HEK293T (cell line): Measurements from ENCODE around the gene GRAP2.

Experiments
- CTCF ChIA-PET: fragments of 350-600 bp; formaldehyde crosslinking; extraction: SDS; loops from one replicate; lab custom pipeline; 2021; ENCODE audit warnings: antibody characterized with exemption, inconsistent platforms; lab: Yijun Ruan, JAX
- POLR2A ChIA-PET: fragments of 350-600 bp; formaldehyde crosslinking; extraction: SDS; loops from one replicate; lab custom pipeline; 2020; ENCODE audit warnings: antibody characterized with exemption, inconsistent platforms; lab: Yijun Ruan, JAX
- DNase-seq: peaks from one replicate; pipeline ENCODE4 v3.0.0; 2012; ENCODE audit warnings: mixed read lengths; ENCODE audit errors: extremely low spot score
- ARNT ChIP-seq: fragments of 450-650 bp; IDR thresholded peaks from 2 replicates; pipeline ENCODE4 v1.6.1; 2017; ENCODE audit warnings: mild to moderate bottlenecking
- BHLHE40 ChIP-seq: fragments of 450-650 bp; IDR thresholded peaks from 2 replicates; pipeline ENCODE4 v1.6.1; 2016; ENCODE audit warnings: mild to moderate bottlenecking, moderate library complexity, borderline replicate concordance
- CTBP1 ChIP-seq: fragments of 450-650 bp; IDR thresholded peaks from 2 replicates; pipeline ENCODE4 v1.6.1; 2016; ENCODE audit warnings: borderline replicate concordance
- ELF4 ChIP-seq: fragments of 450-650 bp; IDR thresholded peaks from 2 replicates; pipeline ENCODE4 v1.6.1; 2017; ENCODE audit warnings: antibody characterized with exemption
- FOXA1 ChIP-seq: fragments of 450-650 bp; IDR thresholded peaks from 2 replicates; pipeline ENCODE4 v1.6.1; 2016; ENCODE audit warnings: mild to moderate bottlenecking
- FOXK2 ChIP-seq: fragments of 450-650 bp; IDR thresholded peaks from 2 replicates; pipeline ENCODE4 v1.6.1; 2016; ENCODE audit warnings: mild to moderate bottlenecking
- FOXM1 ChIP-seq: fragments of 450-650 bp; IDR thresholded peaks from 2 replicates; pipeline ENCODE4 v1.6.1; 2017; ENCODE audit warnings: mild to moderate bottlenecking, borderline replicate concordance
- HDGF ChIP-seq: fragments of 450-650 bp; IDR thresholded peaks from 2 replicates; pipeline ENCODE4 v1.6.1; 2017; ENCODE audit warnings: antibody characterized with exemption, borderline replicate concordance
- L3MBTL2 ChIP-seq: fragments of 450-650 bp; conservative IDR thresholded peaks from 2 replicates; pipeline ENCODE4 v1.6.1; 2016; ENCODE audit warnings: mild to moderate bottlenecking
- LEF1 ChIP-seq: fragments of 450-650 bp; IDR thresholded peaks from 2 replicates; pipeline ENCODE4 v1.6.1; 2017; ENCODE audit warnings: mild to moderate bottlenecking, borderline replicate concordance
- NFRKB ChIP-seq: fragments of 450-650 bp; IDR thresholded peaks from 2 replicates; pipeline ENCODE4 v1.6.1; 2016; ENCODE audit warnings: mild to moderate bottlenecking, moderate library complexity
- SP1 ChIP-seq: fragments of 450-650 bp; IDR thresholded peaks from 2 replicates; pipeline ENCODE4 v1.6.1; 2017
- SUZ12 ChIP-seq: fragments of 450-650 bp; IDR thresholded peaks from 2 replicates; pipeline ENCODE4 v1.6.1; 2016; ENCODE audit warnings: mild to moderate bottlenecking
- TARDBP ChIP-seq: fragments of 450-650 bp; IDR thresholded peaks from 2 replicates; pipeline ENCODE4 v1.6.1; 2016
- ZNF384 ChIP-seq: fragments of 450-650 bp; IDR thresholded peaks from 2 replicates; pipeline ENCODE4 v1.6.1; 2016
- TF ChIP-seq, protein P1 (sequence below): fragments of 450-650 bp; IDR thresholded peaks from 2 replicates; pipeline ENCODE4 v1.6.1; 2016

GRAP2 gene

DNA sequence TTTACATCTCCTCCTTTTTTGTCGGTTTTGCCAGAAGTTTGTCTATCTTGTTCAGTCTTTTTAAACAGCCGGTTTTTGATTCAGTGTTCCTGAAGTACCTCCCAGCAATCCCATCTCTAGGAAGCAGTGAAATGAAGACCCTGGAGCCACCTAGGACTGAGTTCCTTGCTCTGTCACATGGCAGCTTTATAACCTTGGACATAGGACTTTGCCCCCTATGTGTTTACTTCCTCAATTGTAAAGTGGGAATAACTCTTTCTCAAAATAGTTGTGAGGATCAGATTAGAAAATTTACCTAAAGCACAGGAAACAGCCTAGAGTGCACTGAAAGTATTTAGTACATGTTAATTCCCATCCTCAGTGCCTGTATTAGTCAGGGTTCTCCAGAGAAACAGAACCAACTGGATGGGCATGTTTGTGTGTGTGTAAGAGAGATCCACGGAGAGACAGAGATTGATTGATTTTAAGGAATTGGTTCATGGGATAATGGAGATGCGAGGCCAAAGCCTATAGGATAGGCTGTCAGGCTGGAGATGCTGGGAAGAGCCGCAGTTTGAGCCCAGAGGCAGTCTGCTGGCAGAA, 113.9 kb downstream of the GRAP2 start:
- TF ChIP-seq CTBP1, result no peak
- TF ChIP-seq FOXK2, result no peak
- TF ChIP-seq ELF4, result no peak
- TF ChIP-seq L3MBTL2, result no peak
- TF ChIP-seq FOXA1, result no peak
- TF ChIP-seq BHLHE40, result no peak
- no peak for TF ChIP-seq SUZ12
- no peak for TF ChIP-seq ZNF384
- no peak for TF ChIP-seq SP1
- no peak for TF ChIP-seq FOXM1
- no peak for TF ChIP-seq HDGF
- TF ChIP-seq TARDBP, result no peak
- ChIA-PET CTCF (interaction anchor here (0.7 kb wide), 1 partner anchor 350 kb away, joined by 5 read pairs; no protein-coding TSS in a partner anchor), POLR2A (no interaction called here)
- DNase-seq, result no peak

DNA sequence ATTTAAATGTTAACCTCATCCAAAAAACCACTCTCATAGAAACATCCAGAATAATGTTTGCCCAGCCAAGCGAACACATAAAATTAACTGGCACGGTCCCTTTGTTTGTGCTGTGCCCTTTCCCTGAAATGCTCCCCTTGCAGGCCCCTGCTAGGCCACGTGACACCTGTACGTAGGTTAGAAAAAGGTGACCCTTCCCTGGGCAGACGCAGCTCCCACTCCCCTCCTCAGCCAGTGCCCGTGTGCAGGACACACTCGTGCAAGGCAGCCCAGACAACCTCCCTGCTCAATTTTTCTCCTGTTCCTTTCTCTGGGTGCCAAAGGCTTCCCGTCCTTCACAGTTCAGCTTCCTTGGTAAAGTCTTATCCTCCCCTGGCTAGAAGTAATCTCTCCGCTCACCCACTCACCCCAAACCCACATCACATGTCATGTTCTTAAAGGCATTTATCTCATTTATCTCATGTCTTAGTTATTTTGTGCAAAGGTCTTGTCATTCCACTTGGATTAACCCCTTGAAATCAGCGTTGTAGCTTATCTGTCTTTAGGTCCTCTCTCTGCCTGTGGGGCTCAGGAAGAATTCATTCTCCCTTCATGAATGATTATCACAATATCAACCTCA, 114.6 kb downstream of the GRAP2 start:
- ChIA-PET CTCF (no interaction called here), POLR2A (no interaction called here)
- no peak for TF ChIP-seq SUZ12
- no peak for TF ChIP-seq TARDBP
- TF ChIP-seq FOXA1, result no peak
- no peak for TF ChIP-seq ZNF384
- no peak for DNase-seq

DNA sequence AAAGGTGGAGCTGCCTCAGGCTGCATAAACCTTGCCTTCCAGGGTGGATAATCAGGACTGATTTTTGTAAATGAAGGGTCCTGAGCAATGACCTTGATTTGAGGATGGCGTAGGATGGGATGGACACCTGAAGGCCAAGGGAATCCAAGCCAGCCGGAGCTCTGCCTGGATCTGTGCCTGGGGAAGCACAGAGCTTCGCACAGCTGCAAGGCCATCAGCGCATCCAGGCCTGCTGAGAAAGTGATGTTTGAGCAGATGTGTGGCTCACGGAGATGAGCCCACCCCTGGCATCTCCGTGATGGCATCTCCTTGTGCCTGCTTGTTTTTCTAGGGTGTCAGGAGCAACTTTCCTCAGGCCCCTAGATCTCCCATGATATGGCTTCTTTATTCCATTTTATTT, 117.2 kb downstream of the GRAP2 start:
- POLR2A ChIA-PET, result no interaction called here
- CTCF ChIA-PET, result no interaction called here
- DNase-seq, result no peak
- TF ChIP-seq, protein P1, sequence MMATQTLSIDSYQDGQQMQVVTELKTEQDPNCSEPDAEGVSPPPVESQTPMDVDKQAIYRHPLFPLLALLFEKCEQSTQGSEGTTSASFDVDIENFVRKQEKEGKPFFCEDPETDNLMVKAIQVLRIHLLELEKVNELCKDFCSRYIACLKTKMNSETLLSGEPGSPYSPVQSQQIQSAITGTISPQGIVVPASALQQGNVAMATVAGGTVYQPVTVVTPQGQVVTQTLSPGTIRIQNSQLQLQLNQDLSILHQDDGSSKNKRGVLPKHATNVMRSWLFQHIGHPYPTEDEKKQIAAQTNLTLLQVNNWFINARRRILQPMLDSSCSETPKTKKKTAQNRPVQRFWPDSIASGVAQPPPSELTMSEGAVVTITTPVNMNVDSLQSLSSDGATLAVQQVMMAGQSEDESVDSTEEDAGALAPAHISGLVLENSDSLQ, result no peak
- TF ChIP-seq SP1 (no peak), CTBP1 (no peak), LEF1 (no peak), HDGF (no peak), SUZ12 (no peak), NFRKB (no peak), TARDBP (no peak), ZNF384 (no peak), FOXA1 (no peak), FOXK2 (no peak), ARNT (no peak)

DNA sequence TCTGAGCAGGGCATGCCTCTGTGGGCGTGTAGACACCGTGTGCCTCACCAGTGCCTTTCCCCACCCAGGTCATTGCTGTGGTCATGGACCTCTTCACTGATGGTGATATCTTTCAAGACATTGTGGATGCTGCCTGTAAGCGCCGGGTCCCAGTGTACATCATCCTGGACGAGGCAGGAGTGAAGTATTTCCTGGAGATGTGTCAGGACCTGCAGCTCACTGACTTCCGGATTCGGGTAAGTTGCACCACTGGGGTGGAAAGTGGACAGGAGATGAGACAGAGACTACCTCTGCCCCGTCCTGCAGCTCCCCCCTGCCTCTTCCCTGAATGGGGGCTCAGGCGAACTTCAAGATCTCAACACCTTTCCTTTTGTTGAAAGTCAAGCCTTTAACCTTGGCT, 118.2 kb downstream of the GRAP2 start:
- ChIA-PET POLR2A (no interaction called here), CTCF (no interaction called here)
- DNase-seq, result no peak
- TF ChIP-seq FOXK2, result no peak
- no peak for TF ChIP-seq L3MBTL2
- no peak for TF ChIP-seq ARNT
- no peak for TF ChIP-seq FOXM1
- TF ChIP-seq ZNF384, result no peak
- TF ChIP-seq NFRKB, result no peak
- TF ChIP-seq TARDBP, result no peak
- TF ChIP-seq FOXA1, result no peak
- no peak for TF ChIP-seq HDGF
- TF ChIP-seq BHLHE40, result no peak
- TF ChIP-seq SP1, result no peak
- no peak for TF ChIP-seq CTBP1
- no peak for TF ChIP-seq ELF4
- TF ChIP-seq, protein P1, result no peak
- TF ChIP-seq SUZ12, result no peak
- no peak for TF ChIP-seq LEF1

DNA sequence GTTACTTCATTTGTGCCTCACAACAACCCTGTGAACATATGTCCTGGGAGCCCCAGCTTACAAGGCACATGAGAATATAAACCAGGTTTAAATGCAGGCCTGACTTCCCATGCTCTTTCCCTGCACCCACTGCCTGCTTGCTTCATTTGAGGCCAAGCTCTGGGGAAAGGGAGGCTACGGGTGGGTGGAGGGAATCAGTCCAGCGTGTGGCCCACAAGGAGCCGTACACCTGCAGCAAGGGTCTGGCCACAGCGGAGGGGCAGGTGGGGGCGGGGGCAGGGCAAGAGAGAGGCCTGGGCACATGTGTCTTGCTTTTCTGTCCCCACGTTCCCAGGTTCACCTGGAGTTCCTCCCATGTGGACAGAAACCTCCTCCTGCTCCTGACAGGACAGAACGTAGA, 120.1 kb downstream of the GRAP2 start:
- no peak for DNase-seq
- CTCF ChIA-PET, result interaction anchor here (0.7 kb wide), 1 partner anchor 188 kb away, joined by 4 read pairs; no protein-coding TSS in a partner anchor
- POLR2A ChIA-PET, result interaction anchor here (3.1 kb wide), 1 partner anchor 23 kb away, joined by 11 read pairs; no protein-coding TSS in a partner anchor
- no peak for TF ChIP-seq TARDBP
- no peak for TF ChIP-seq ELF4
- TF ChIP-seq, protein P1, result no peak
- no peak for TF ChIP-seq CTBP1

DNA sequence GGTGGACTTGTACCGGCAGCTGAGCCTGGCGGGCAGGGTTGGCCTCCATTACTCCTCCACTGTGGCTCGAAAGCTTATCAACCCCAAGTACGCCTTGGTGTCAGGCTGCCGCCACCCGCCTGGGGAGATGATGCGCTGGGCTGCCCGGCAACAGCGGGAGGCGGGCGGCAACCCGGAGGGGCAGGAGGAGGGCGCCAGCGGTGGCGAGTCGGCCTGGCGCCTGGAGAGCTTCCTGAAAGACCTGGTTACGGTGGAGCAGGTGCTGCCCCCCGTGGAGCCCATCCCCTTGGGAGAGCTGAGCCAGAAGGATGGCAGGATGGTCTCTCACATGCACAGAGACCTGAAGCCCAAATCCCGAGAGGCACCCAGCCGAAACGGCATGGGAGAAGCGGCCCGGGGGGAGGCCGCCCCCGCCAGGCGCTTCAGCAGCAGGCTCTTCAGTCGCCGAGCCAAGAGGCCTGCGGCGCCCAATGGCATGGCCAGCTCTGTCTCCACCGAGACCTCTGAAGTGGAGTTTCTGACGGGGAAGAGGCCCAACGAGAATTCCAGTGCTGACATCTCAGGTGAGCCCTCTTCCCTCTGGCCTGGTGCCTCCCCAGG, 120.6 kb downstream of the GRAP2 start:
- POLR2A ChIA-PET, result interaction anchor here (3.1 kb wide), 1 partner anchor 22 kb away, joined by 11 read pairs; no protein-coding TSS in a partner anchor
- CTCF ChIA-PET, result no interaction called here
- no peak for DNase-seq
- TF ChIP-seq FOXM1 (no peak), SUZ12 (no peak), SP1 (no peak), ARNT (no peak), HDGF (no peak), NFRKB (no peak)
- TF ChIP-seq, protein P1, result no peak
